GM18861 (cell line): ENCODE measurements around the gene PI4KA.

Experiments used
- ATAC-seq: cut with Tn5 transposase; IDR thresholded peaks from one replicate; pipeline ENCODE4 v1.9.1; 2021; ENCODE audit not compliant: unreplicated experiment

PI4KA gene

DNA sequence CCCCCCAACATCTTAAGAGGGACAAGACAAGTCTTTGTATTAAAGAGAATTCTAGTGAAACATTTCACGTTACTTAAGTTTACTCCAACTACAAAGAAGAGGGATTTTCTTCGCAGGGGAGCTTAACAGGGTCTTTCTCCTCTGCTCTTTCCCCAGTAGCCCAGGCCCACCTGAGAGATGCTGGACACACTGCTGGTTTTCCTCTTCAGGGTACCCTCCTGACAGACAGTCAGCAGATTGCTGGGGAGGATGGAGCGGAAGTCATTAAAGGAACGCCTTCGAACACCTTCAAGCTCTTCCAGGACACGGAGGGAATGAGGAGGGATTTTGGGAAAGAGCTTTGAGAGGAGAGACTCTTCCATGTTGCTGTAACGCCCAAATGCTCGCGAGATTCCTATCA, 39.1 kb downstream of the PI4KA start:
- no peak for ATAC-seq

DNA sequence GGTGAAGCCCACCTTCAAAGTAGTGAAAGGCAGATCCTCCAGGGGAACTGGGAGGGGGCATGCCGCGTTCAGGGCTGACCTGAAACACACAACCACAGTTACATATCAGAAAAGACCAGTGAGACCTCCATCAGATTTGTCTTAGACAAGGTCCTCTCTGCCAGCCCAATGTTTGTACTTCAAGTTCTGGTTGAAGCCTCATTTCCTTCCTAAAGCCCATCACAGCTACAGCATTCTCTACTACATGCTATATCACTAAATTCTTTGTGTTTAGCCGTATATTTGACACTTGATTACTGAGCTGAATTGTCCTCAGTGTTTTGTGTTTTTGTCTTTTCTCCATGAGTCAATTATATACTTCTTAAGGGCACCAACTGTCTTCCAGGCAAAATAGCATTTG, 40.1 kb downstream of the PI4KA start:
- ATAC-seq: no peak

DNA sequence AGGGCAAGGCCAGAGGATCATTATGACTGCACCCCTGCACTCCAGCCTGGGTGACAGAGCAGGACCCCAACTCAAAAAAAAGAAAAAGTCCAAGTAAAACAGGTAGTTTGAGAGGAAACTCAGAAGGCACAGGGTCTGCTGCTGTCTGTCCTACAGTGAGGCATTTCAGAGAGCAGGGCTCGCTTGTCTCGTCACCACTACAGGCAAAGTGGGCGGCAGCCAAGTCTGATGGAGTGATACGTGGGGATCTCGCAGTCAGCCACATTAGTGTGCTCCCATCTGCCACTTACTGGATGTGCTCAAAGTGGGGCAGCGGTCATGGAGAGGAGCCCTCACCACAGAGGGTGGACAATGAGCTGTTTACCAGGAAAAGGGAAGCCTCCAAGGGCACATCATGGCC, 42.1 kb downstream of the PI4KA start:
- no peak for ATAC-seq

DNA sequence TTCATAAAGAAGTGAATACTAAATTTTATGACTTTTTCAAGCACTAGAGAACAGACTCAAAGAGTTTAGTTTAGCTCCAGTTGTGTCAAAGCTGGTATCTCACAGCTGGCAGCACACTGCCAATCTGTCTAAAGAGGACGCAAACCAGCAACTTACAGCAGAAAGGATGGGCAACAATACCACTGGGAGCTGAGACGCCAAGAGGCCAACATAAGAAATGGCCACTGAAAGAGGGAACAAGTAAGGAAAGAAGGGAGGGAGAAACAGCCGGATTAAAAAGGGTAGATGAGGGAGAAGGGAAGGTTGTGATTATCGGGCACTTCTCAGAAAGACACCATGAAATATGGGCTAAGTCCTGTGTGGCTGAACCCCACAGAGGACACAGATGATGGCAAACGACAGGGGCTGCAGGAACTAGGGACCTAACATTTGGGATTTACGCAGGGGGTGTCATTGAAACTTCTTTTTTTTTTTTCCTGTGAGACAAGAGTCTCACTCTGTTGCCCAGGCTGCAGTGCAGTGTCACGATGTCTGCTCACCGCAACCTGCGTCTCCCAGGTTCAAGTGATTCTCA, 43.0 kb downstream of the PI4KA start:
- no peak for ATAC-seq

DNA sequence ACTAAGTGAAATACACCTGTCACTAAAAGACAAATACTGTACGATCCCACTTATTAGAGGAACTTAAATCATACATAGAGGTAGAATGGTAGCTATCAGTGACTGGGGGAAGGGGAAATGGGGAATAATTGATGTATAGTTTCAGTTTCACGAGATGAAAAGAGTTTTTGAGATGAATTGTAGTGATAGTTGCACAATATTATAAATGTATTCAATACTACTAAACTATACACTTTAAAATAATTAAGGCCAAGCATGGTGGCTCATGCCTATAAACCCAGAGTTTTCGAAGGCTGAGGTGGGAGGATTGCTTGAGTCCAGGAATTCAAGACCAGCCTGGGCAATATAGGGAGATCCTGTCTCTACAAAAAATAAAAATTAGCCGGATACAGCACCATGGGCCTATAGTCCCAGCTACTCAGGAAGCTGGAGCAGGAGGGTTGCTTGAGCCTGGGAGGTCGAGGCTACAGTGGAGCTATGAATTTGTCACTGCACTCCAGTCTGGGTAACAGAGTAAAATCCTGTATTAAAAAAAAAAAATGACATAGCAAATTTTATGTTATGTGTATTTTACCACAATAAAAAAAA, 44.3 kb downstream of the PI4KA start:
- no peak for ATAC-seq

DNA sequence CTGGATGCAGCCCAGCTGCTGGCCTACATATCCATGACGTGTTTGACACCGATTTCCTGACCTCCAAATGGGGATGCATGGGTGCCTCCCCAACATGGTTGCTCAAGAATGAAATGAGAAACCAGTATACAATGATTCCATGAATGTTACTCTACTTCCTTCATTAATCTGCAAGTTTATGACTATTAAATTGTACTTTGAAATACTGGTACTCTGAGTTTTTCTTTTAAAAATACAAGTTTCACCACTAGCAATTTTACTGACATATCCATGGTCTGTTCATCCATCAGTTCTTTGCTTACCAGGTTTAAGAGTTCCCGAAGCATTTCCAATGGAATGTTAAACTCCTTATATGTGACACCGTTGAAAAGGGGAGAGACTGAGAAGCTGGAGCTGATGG, 45.6 kb downstream of the PI4KA start:
- ATAC-seq: no peak

DNA sequence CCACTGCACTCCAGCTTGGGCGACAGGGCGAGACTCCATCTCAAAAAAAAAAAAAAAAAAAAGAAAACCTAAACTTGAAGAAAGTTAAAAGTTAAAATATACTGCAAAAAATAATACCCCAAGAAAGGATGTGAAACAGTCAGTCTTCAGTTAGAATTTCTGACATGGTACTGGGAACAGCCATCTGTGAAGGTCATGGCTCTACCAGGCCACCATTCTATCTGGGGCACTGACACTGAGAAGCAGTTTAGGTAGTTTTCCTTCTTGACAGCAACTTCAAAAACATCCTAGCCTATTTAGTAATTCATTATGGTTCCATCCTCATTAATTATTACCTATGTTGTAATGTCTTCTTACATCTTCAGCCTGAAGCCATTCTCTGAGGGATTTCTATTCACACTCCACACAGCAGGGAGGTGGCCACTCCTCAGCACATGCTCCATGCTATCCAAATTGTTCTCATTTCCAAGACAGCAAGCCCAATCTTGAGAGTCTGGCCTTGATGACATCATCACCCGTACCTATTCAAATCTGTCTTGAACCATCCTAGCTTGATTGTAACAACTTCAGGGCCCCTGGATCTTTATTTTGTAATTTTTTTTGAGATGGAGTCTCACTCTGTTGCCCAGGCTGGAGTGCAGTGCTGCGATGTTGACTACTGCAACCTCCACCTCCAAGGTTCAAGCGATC, 46.5 kb downstream of the PI4KA start:
- ATAC-seq: no peak

DNA sequence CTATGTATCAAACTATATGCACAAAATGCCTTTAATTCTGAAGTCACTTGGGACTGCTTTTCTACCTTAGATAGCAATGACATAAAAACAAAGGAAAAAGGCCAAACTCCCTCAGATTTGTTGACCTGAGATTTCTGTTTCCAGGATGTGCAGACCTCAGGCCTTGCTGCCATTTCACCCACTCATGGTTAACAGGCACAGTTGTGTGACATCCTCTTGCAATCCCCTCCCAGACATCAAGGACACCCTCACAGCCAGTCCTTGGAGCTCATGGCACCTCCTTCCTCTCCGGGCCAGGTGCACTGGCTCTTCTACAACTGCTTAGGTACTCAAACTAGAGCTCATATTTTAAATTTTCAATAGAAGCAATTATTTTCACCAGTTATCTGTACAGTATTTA, 47.4 kb downstream of the PI4KA start:
- ATAC-seq: no peak

DNA sequence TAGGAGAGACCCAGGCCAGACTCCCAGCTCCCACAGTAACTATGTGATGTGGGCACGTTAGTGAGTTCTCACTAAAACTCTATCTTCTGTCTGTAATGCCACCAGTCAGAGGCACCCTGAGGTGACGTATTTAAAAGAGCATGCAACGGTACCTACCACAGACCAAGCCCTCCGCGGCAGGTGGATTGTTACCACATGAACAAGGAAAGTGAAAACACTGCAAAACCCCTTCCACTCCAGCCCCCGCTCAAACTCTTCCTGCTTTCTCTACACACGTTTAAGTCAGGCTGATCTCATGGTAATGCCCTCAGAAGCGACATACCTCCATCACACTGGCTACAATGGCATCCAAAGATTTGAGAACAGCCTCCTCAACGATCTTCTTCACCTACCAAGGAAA, 48.0 kb downstream of the PI4KA start:
- no peak for ATAC-seq

DNA sequence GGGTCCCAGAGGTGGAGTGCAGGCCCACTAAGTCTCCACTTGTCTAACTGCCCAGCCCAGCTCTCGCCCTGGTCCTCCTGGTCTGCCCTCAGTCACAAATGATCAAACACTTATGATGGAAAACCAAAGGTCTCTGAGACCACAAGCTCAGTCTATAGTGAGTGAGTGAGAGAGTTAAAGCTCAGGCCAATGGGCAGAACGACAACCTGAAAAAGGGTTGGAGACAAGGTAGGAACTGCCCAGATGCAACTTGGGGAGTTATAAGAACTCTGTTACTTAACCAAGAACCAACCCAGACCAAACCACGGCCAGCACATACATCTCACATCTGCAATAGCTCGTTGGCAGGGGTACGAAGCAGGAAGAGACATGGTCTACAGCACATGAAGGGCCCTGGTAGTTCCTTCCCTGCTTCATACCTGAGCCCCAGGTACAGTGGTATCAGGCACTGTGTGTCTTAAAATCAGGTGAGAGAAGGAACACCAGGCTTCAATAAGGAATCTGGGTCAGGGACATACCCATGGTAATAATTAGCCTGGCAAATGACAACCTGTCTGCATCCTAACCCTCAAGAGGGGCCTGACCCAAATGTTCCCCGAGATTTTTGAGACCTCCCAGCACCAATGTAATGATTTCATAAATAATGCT, 48.9 kb downstream of the PI4KA start:
- ATAC-seq: no peak

DNA sequence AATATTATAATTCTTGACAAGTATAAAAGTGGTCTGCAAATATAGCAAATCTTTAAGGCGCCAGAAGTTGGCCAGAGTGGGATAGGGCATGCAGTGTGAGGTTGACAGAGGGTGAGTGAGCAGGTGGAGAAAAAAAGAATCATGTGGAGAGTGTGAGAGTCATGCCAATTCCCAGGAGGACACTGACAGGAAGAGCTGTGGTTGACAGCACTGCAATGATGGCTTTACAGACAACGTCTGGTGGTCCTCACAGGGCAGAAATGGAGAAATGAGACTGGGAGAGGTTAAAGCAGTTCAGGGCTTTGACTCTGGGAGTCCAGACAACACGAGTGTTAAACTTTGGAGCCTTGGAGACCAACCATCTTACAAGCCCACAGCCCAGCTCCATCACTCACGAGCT, 49.8 kb downstream of the PI4KA start:
- ATAC-seq: no peak

DNA sequence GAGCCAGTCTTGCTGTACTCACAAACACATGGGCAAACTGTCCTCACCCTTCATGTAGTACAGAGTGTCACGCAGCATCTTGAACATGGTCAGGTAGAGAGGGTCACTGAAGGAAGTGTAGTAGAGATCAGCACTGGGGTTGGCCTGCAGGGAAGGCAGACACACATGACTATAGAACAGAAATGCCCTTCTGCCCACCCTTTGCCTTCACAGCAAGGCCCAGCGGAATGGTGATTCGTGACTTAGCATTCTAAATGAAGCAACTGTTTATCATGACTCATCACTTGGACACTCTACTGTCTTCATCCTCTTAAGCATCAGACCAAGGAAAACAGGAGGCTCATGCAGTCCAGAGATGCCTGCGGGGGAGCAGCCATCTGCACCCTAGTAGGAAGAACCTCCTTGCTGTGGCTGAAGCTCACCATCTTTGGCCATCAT, 51.3 kb downstream of the PI4KA start:
- ATAC-seq: no peak

DNA sequence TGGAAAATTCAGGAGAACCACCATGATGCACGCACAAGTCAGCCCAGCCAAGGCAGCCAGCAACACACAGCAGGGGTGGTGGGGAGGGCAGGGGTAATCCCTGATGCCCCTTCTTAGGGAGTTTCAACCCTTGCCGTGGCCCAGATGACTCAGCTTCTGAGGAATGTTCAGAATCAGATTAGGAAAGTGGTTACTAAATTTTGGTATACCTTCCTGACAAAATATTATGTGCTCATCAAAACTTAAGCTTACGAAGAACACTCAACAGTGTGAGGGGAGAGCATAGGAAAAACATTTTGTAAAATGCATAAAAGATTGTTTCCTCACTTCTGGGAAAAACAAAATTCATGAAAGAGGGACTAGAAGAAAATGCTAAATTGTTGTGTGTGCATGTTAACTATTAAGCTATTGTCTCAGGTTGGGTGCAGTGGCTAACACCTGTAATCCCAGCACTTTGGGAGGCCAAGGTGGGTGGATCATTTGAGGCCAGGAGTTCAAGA, 52.6 kb downstream of the PI4KA start:
- ATAC-seq: no peak

DNA sequence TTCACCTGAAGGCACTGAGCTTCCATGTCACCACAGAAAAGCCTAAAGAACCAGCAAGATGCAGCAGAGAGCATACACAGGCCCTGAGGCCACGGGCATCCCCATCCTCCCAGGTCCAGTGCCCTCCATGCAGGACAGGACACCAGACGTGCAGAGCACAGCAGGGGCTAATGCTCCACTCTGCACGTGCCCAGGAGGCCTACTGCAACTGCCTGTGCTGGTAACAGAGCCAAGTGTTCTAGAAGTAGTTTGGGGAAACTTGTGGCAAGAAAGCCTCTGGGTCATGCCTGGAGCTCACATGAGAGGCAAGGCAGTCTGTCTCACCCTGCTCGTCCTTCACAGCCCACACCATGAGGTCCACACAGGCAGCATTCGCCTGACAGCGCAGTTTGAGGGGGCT, 54.0 kb downstream of the PI4KA start:
- no peak for ATAC-seq

DNA sequence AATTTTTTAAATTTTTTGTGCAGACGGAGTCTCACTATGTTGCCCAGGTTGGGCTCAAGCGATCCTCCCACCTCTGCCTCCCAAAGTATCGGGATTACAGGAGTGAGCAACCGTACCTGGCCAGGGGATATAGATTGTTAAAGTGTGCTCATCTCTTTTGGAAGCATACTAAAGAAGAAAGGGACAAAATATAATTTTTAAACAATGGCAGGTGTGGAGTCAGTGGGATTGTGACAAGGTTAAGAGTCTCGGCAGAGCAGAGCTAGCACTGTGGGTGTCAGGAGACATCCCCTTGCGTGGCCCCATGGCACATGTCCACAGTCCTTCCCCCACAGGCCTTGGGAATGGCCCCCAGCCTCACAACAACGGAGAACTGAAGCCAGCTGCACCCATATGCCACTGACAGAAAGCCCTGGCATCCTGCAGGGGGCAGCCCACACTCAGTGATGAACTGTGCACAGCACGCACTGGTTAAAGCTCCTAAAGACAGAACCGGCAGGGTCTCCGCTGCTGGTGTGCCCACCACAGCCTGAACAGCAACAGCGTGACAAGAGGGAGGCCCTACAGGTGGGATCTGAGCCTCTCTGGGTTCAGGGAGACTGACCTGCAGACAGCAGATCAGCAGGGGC, 54.8 kb downstream of the PI4KA start:
- no peak for ATAC-seq

DNA sequence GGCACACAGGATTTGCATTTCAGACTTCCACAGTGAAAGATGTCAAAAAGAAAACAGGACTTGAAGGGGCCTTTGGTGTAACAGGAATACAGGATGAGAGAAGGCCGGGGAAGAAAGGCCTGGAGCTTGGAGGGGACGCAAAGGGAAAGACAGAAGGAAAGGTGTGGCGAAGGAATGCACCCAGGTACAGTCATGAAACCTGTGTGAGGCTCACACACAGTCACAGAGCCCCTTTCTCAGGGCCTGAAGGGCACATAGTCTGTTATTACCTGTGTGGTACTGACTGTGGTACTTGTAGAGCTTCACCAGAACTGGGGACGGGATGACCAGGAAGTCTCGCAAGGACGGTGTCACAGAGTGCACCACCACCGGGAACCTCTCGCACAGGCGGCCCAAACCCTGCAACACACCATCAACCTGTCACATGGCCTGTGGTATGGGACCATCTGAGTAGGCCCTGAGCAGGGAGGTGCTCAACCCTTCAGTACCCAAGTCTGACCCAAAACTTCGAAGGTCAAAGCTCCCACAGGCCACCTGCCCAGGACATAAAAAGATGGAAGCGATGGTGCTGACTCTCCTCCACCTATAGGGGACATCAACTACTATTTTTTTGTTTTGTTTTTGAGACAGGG, 55.6 kb downstream of the PI4KA start:
- no peak for ATAC-seq

DNA sequence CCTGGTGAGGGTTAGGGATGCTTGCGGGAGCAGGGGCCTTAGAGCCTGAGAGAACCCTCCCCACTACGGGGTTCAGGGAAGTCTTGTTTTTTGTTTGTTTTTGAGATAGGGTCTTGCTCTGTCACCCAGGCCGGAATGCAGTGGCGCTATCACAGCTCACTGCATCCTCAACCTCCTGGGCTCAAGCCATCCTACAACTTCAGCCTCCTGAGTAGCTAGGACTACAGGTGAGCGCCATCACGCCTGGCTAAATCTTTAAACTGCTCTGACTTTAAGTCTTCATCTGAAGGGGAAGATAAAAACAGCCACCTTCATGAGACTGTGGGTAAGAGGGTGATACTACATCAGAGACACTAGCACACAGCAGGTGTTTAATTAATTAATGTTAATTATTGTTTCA, 56.2 kb downstream of the PI4KA start:
- ATAC-seq: no peak

DNA sequence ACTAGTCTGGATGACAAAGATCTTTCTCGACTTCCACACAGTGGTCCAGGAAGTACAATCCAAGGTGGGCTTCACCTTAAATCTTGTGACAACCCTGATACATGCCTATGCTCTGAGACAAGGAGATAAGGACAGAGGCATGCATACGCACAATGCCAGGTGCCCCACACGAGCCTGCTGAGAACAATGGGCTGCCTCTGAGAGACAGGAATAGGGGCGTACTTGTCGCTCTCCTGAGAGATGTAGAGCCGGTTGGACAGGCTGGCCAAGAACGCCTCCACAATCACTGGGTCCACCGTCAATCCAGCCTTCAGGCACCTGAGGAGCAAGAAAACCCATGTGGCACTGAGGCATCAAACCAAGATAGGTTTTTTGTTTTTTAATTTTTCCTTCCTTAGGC, 59.2 kb downstream of the PI4KA start:
- no peak for ATAC-seq

DNA sequence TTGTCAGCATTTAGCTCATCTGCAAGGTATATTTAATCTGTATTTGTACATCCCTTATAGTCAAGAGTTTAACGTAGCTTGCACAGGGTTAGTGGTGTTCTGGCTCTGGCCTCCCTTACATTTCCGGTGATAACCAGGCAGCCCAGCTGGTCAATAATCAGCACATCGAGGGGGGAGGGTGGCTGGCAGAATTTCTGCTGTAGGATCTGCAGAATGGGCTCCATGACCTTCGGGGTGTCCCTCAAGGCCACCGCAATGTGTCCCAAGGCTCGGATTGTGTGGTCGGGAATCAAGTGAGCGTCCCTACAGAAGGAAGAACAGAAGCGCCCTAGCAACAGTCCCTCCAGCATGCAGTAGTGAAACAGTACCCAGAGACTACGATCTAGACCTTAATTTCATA, 59.6 kb downstream of the PI4KA start:
- ATAC-seq: no peak

DNA sequence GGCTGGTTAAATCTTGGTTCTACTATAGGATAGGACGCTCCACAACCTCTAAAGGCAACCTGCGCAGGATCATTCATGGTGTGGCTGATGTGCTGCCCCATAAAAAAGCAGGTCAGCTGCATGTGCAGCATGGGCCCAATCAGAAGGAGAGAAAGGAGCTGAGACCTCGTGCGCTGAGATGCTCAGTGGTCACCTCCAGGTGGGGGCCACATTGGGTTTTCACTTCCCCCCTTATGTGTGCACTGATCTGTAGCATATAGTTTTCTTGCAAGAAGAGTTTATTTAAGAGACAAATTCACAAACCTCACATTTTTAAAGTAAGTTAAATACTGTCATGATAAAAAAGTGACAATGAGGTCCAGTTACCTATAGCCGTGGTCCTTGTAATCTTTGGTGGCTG, 60.4 kb downstream of the PI4KA start:
- no peak for ATAC-seq

DNA sequence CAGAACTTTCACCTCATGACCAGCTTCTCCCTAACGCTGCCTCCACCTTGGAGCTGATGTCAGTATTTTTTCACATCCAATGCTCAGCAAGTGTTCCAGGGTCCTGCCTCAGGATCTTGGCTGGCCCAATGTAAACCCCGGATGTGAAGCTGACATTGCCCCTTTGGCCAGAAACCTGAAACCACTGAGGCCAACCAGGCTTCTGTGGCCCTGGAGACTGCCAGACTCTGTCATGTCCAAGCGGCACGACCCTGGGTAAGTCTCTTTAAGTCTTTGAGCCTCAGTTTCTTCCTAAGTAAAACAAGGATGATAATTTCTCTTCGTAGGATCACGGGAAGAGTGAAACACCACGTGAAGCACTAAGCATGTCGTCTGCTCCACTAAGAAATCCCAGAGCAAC, 61.9 kb downstream of the PI4KA start:
- no peak for ATAC-seq
